Activated naive CD8-positive, alpha-beta T cell treated with anti-CD3 and anti-CD28 coated beads, Interleukin-2, amount 10 ng/mL, durations not matched to agents 7 days and 5 days (primary cell): ENCODE results near the gene KLK7. TPM values are rescaled to one million over a fixed set of nuclear protein-coding genes. Genes with fewer than 3 reads are reported as not detected.
A peak's percentile ranks its signal among the peaks of the same experiment; 100 is the strongest.

Experiments
- ATAC-seq: fragments of 150-1000 bp; cut with Tn5 transposase; one replicate; pipeline ENCODE4 v1.10.0; 2021; ENCODE audit warnings: low read depth, moderate library complexity
- POLR2A ChIA-PET: fragments of 350-600 bp; sonication (Branson Sonifier 250); formaldehyde crosslinking; loops from one replicate; lab custom pipeline; 2021; ENCODE audit warnings: antibody characterized with exemption; lab: Charles Lee
- DNase-seq: peaks from one replicate; pipeline ENCODE4 v3.0.0; 2021
- H3K27ac Mint-ChIP-seq: one replicate; pipeline ENCODE4 v1.8.0; 2022; ENCODE audit warnings: mild to moderate bottlenecking, mixed read lengths
- H3K27me3 Mint-ChIP-seq: one replicate; pipeline ENCODE4 v1.8.0; 2022; ENCODE audit warnings: mild to moderate bottlenecking, moderate library complexity, mixed read lengths
- H3K36me3 Mint-ChIP-seq: one replicate; pipeline ENCODE4 v1.8.0; 2021; ENCODE audit warnings: mild to moderate bottlenecking, mixed read lengths
- H3K4me1 Mint-ChIP-seq: one replicate; pipeline ENCODE4 v1.8.0; 2021; ENCODE audit warnings: mixed read lengths
- H3K4me3 Mint-ChIP-seq: one replicate; pipeline ENCODE4 v1.8.0; 2022; ENCODE audit warnings: mild to moderate bottlenecking, moderate library complexity, mixed read lengths
- H3K9me3 Mint-ChIP-seq: one replicate; pipeline ENCODE4 v1.8.0; 2021; ENCODE audit warnings: mixed read lengths
- total RNA-seq, 2 experiments: library from RNA; stranded (reverse); gene quantifications; one replicate each; pipeline ENCODE4 v1.2.3, GENCODE V29; 2021

KLK7 gene
- total RNA-seq, 2 experiments from 2014 or later: not detected

DNA sequence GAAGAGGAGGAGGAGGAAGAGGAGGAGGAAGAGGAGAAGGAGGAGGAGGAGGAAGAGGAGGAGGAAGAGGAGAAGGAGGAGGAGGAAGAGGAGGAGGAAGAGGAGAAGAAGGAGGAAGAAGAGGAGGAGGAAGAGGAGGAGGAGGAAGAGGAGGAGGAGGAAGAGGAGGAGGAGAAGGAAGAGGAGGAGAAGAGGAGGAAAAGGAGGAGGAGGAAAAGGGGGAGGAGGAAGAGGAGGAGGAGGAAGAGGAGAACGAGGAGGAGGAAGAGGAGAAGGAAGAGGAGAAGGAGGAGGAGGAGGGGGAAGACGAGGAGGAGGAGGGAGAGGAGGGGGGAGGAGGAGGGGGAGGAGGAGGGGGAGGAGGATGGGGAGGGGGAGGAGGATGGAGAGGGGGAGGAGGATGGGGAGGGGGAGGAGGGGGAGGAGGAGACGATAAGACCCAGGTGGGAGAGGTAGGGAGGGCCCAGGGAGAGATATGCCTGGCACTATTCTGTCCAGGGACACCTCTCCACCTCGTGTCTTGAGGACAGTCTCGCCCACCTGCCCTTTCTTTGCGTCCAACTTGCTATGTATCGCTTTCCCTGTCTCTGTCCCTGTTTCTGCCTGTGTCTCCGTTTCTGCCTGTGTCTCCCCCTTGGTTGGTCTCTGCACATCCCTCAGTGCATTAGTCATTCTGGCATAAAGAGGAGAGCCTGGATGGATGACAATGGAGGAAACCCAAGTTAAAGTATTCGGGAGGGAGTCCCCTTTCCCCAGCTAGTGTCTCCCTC, 23.8 kb downstream of the KLK7 start:
- no peaks in the 10 kb centered on the region for H3K4me1 Mint-ChIP-seq
- ATAC-seq: no peak
- H3K36me3 Mint-ChIP-seq: no peaks in the 10 kb centered on the region
- H3K27ac Mint-ChIP-seq: no peak overlapping the region
- H3K27me3 Mint-ChIP-seq: peaks cover 5% of the 10 kb centered on the region
- no peak for DNase-seq
- no peaks in the 10 kb centered on the region for H3K9me3 Mint-ChIP-seq
- no peak overlapping the region for H3K4me3 Mint-ChIP-seq
- POLR2A ChIA-PET: no interaction called here

DNA sequence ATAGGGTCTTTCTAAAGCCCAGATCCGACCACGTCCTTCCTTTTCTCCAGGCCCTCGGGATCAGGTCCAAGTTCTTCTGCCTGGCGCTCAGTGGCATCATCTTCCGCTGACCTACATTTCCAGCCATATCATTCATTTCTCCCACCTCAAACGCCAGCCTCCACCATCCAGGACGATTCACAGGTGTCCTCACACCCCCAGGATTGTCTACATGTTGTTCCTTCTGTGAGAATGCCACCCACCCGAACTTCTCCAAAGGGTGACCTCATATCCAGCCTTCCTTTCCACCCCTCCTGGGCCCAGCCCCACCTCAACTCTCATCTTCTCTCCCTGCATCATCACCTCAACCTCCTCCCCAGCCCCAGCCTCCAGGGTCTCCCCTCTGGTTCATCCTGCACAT, 26.1 kb downstream of the KLK7 start:
- POLR2A ChIA-PET: no interaction called here
- Mint-ChIP-seq H3K4me1 (no peaks in the 10 kb centered on the region), H3K27me3 (peaks cover 2% of the 10 kb centered on the region), H3K4me3 (no peak overlapping the region), H3K36me3 (no peaks in the 10 kb centered on the region), H3K9me3 (no peaks in the 10 kb centered on the region), H3K27ac (peak overlapping the region; percentile 36)
- ATAC-seq: no peak
- DNase-seq: no peak

DNA sequence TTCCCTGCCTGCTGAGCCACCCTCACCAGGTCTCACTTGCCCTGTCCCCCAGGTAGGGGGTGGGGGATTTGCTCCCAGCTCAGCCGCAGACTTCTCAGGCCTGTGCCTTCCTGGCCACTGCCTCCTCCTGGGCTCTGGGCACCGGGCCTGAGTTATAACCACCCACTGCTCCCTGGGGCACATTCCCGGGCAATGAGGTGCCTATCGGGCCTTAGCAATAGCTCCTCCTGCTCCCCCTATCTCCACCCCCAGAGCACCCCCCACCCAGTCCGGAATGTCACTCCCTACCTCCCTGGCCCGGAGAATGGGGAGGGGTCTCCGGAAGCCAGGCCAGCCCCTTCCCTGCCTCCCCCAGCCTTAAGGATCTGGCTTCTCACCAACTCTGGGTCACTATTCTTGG, 30.8 kb downstream of the KLK7 start, which contains the start of gene KLK5:
TSS of gene KLK5 (minus strand) at position 129 of the 400 bp plus-strand sequence. CDS start 381 bp downstream, outside the sequence.
- ATAC-seq: no peak
- no peaks in the 10 kb centered on the region for H3K4me1 Mint-ChIP-seq
- H3K4me3 Mint-ChIP-seq: no peak within 1 kb of the TSS
- DNase-seq: no peak
- no peaks in the 10 kb centered on the region for H3K9me3 Mint-ChIP-seq
- H3K27ac Mint-ChIP-seq: no peak within 1 kb of the TSS
- peaks cover 5% of the 10 kb centered on the region for H3K27me3 Mint-ChIP-seq
- H3K36me3 Mint-ChIP-seq: no peaks in the 10 kb centered on the region
- POLR2A ChIA-PET: no interaction called here

DNA sequence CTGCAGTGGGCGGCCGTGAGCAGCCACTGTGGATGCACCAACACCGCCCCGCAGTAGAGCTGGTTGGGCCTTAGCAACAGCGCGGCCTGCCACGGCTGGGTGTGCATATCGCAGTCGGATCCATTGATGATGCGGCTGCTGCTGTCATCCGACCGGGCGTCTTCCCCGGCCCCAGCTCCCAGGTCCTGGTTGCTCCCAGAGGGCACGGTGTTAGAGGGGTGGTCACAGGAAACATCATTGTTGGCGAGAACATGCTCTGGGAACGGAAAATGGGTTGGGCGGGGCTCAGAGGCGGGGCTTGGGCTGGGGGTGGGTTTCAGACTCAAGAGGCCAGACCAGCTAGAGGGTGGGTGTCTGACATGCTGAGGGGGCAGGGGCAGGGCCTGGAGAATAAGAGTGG, 33.9 kb downstream of the KLK7 start:
- Mint-ChIP-seq H3K9me3 (no peaks in the 10 kb centered on the region), H3K4me1 (no peaks in the 10 kb centered on the region), H3K36me3 (no peaks in the 10 kb centered on the region), H3K4me3 (no peak overlapping the region), H3K27me3 (peaks cover 9% of the 10 kb centered on the region), H3K27ac (no peak overlapping the region)
- no peak for DNase-seq
- ATAC-seq: no peak
- POLR2A ChIA-PET: no interaction called here

DNA sequence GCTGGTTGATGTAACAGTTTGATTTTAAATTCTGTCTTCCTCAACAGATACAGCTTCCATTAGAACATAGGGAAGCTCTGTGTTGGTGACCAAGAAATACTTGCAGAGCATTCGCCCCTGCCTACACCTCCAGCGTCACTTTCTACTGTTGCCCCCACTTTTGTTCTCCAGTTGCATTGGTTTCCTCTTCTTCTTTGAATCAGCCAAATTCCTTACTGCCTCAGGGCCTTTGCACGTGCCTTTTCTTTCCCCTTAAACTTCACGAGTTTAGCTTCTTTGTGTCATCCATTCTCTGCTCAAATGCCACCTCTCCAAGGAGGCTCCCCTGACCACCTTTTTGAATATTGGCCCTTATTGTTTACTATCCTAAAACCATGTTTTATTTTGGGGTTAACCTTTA, 36.6 kb downstream of the KLK7 start:
- Mint-ChIP-seq H3K27me3 (peaks cover 9% of the 10 kb centered on the region), H3K36me3 (no peaks in the 10 kb centered on the region), H3K9me3 (no peaks in the 10 kb centered on the region), H3K27ac (no peak overlapping the region), H3K4me3 (no peak overlapping the region), H3K4me1 (no peaks in the 10 kb centered on the region)
- ATAC-seq: no peak
- POLR2A ChIA-PET: no interaction called here
- DNase-seq: no peak

DNA sequence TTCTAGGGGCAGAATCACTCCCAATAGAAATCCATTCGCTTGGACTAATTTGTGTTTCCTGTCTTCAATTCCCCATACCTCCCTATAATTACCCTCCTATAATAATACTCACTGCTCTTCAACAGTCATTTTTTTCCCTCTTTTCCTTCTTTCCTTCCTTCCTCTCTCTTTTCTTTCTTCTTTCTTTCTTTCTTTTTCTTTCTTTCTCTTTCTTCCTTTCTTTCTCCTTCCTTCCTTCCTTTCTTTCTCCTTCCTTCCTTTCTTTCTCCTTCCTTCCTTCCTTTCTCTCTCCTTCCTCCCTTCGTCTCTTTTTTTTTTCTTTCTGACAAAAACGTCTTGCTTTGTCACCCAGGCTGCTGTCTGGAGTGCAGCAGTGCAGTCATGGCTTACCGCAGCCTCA, 38.9 kb downstream of the KLK7 start:
- DNase-seq (no peak), ATAC-seq (no peak)
- Mint-ChIP-seq H3K36me3 (no peaks in the 10 kb centered on the region), H3K27me3 (peaks cover 9% of the 10 kb centered on the region), H3K27ac (no peak overlapping the region), H3K4me1 (no peaks in the 10 kb centered on the region), H3K4me3 (no peak overlapping the region), H3K9me3 (no peaks in the 10 kb centered on the region)
- POLR2A ChIA-PET: no interaction called here

DNA sequence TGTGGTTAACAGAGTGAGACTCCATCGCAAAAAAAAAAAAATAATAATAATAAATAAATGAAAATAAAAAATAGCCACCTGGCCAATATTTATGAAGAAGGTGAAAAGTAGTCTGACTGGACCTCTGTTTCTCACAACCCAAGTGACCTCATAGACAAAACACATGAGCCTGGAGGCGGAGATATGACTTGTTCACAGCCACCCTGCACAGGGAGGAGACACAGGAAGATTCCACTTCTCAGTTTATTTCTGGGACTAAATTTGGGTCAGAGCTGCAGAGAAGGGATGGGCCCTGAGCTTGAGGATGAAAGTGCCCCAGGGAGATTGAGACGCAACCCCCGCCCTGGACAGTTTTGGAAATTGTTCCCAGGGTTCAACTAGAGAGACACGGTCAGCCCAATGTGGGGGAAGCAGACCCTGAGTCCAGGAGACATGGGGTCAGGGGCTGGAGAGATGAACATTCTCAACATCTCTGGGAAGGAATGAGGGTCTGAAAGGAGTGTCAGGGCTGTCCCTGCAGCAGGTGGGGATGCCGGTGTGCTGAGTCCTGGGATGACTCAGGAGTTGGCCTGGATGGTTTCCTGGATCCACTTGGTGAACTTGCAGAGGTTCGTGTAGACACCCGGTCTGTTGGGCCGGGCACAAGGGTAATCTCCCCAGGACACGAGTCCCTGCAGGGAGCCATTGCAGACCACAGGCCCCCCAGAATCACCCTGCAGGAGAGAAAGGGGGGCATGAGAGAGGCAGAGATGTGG, 40.5 kb downstream of the KLK7 start:
- H3K4me3 Mint-ChIP-seq: no peak overlapping the region
- H3K36me3 Mint-ChIP-seq: no peaks in the 10 kb centered on the region
- POLR2A ChIA-PET: no interaction called here
- H3K27me3 Mint-ChIP-seq: peaks cover 4% of the 10 kb centered on the region
- DNase-seq: no peak
- H3K4me1 Mint-ChIP-seq: no peaks in the 10 kb centered on the region
- H3K27ac Mint-ChIP-seq: no peak overlapping the region
- no peaks in the 10 kb centered on the region for H3K9me3 Mint-ChIP-seq
- ATAC-seq: no peak

DNA sequence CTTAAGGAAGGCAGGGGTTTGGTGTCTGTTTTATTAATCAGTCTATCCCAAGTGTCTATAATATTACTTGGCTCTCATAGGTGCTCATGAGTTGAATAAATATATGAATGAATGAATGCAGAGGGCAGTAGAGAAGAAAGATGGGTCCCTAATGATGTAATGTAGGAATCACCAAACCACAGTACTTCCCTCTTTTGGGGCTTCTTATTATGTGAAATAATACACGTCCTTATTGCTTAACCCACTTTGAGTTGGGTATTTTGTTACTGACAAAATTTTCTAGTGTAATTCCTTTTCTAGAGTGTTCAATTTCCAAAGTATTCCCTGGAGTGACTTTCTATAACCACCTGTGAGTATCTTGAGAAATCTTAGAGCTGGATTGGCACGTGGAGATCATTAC, 44.1 kb downstream of the KLK7 start:
- ATAC-seq: no peak
- no peaks in the 10 kb centered on the region for H3K36me3 Mint-ChIP-seq
- POLR2A ChIA-PET: no interaction called here

DNA sequence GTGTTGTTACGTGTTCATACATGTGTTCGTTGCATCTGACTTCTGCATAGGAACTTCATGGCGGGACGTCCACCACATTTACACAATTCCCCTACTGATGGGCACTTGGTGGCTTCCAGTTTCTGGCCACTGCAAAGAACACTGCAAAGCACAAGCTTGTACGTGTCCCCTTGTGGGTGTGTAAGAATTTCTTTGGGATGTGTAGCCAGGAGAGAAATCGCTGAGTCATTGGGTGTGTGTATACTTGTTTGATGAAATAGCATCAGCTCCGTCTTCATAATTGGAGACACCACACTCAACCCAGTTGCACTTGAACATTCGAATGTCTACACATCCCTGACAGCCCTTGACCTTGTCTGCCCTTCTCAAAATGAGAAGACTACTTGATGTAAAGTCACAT, 50.1 kb downstream of the KLK7 start:
- Mint-ChIP-seq H3K4me1 (peaks cover 4% of the 10 kb centered on the region), H3K9me3 (no peaks in the 10 kb centered on the region), H3K4me3 (no peak overlapping the region), H3K36me3 (no peaks in the 10 kb centered on the region), H3K27me3 (peaks cover 24% of the 10 kb centered on the region), H3K27ac (no peak overlapping the region)
- ATAC-seq (no peak), DNase-seq (no peak)
- POLR2A ChIA-PET: no interaction called here

More for the DNA sequence above, 44.1 kb downstream of the KLK7 start:
- H3K27ac Mint-ChIP-seq: no peak overlapping the region
- H3K9me3 Mint-ChIP-seq: no peaks in the 10 kb centered on the region
- H3K4me3 Mint-ChIP-seq: no peak overlapping the region
- DNase-seq: no peak
- no peaks in the 10 kb centered on the region for H3K27me3 Mint-ChIP-seq
- no peaks in the 10 kb centered on the region for H3K4me1 Mint-ChIP-seq

DNA sequence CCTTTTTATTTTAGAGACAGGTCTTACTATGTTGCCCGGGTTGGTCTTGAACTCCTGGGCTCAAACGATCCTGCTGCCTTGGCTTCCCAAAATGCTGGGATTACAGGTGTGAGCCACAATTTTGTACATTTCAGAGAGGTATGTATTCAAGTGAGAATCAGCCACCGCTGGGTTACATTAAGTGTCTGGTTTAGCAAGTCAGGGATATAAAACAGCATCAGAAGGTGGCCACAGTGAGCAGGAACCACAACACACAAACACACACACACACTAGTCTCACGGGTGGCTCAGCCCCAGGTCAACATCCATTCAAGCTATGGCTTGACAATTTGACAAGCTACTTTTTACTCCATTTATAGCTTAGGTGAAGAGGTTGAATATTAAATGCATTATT, 51.0 kb downstream of the KLK7 start:
- Mint-ChIP-seq H3K36me3 (no peaks in the 10 kb centered on the region), H3K9me3 (no peaks in the 10 kb centered on the region), H3K27ac (no peak overlapping the region), H3K4me1 (peaks cover 4% of the 10 kb centered on the region), H3K4me3 (no peak overlapping the region), H3K27me3 (peaks cover 24% of the 10 kb centered on the region)
- POLR2A ChIA-PET: no interaction called here
- DNase-seq (no peak), ATAC-seq (no peak)

DNA sequence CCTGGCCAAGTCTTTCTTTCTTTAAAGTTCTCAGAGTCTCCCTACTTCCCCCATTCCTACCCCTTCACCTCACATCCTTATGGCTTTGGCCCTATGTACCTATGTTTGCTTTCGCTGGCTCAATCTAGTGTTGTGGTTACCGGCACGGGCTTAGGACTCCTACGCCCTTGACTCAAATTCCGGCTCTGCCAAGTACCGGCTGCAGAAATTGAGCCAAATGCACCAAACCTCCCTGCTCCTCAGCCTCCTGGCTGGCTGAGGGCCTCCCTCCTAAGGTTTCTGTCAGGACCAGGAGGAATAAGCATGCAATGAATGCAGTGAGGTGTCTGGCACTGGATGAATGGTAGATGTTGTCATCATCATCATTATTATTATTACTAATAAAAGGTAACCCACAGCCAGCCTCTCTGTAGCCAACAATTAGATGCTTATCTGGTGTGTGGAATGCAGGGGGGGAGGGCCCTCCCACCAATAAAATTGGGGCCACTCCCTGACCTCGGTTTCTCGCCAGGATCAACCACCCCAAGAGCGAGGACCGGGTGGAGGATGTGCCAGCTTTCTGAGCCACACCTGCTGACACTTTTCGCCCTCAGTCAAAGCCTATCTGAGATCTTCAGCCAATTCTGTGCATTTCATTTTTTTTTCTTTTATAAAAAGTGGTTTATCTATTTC, 51.6 kb downstream of the KLK7 start:
- ATAC-seq (no peak), DNase-seq (no peak)
- Mint-ChIP-seq H3K9me3 (no peaks in the 10 kb centered on the region), H3K27me3 (peaks cover 24% of the 10 kb centered on the region), H3K36me3 (no peaks in the 10 kb centered on the region), H3K4me3 (no peak overlapping the region), H3K4me1 (peaks cover 4% of the 10 kb centered on the region), H3K27ac (no peak overlapping the region)
- POLR2A ChIA-PET: interaction anchor here (0.6 kb wide), 1 partner anchor 200 kb away, joined by 5 read pairs; no protein-coding TSS in a partner anchor

DNA sequence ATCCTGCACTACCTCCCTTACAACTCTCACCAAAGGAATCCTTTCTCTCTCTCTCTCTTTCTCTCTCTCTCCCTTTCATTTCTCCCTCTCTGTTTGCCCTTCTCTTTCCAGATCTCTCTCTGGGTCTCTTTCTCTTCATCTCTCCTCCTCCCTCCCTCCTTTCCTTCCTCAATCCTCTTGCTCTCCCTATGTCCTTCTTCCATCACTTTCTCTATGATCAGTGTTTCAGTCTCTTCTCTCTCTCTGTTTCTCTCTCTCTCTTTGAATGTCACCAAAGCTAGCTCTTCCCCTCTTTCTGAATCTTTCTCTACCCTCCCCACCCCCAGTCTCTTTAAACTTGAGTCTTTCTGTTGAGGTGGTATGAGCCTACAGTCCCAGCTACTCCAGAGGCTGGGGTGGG, 52.7 kb downstream of the KLK7 start:
- no peak for ATAC-seq
- peaks cover 4% of the 10 kb centered on the region for H3K4me1 Mint-ChIP-seq
- no peaks in the 10 kb centered on the region for H3K9me3 Mint-ChIP-seq
- no peak overlapping the region for H3K4me3 Mint-ChIP-seq
- H3K36me3 Mint-ChIP-seq: no peaks in the 10 kb centered on the region
- H3K27me3 Mint-ChIP-seq: peaks cover 24% of the 10 kb centered on the region
- no peak for DNase-seq
- H3K27ac Mint-ChIP-seq: no peak overlapping the region
- POLR2A ChIA-PET: no interaction called here

DNA sequence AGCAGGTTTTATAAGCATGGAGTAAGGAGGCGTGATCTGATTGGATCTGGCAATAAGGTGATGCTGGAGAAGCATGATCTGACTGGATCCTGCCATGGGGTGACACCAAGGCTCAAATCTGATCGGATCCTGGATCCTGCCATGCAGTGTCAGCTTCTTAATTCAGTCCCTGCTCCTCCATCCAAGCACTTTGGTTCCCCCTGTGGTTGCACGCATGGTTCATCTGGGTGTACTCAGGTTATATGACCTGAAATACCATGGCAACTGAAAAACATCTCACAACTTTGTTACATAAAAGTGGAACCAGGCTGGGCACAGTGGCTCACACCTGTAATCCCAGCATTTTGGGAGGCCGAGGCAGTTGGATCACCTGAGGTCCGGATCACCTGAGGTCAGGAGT, 54.9 kb downstream of the KLK7 start:
- no peak overlapping the region for H3K4me3 Mint-ChIP-seq
- no peak overlapping the region for H3K27ac Mint-ChIP-seq
- H3K4me1 Mint-ChIP-seq: peaks cover 4% of the 10 kb centered on the region
- no peaks in the 10 kb centered on the region for H3K36me3 Mint-ChIP-seq
- DNase-seq (no peak), ATAC-seq (no peak)
- POLR2A ChIA-PET: no interaction called here
- peaks cover 24% of the 10 kb centered on the region for H3K27me3 Mint-ChIP-seq
- no peaks in the 10 kb centered on the region for H3K9me3 Mint-ChIP-seq
